GM12878 (cell line): ENCODE results near the gene MACROD2. TPM values are rescaled to one million over a fixed set of nuclear protein-coding genes. Genes with fewer than 3 reads are reported as not detected.

ENCODE experiments used
- ATAC-seq: fragments of 200-7000 bp; cut with Tn5 transposase; 3 replicates; pipeline ENCODE4 v1.9.1; 2020; ENCODE audit warnings: mild to moderate bottlenecking, moderate library complexity
- BruUV-seq: library from RNA; stranded (reverse); fragments of 400-500 nt; replicated peaks from 2 replicates; lab custom pipeline; 2021; lab: Mats Ljungman, UMichigan
- CTCF ChIA-PET: fragments of 300-600 bp; sonication (Branson Sonifier 250); formaldehyde crosslinking; extraction: SDS; loops from one replicate; lab custom pipeline; 2021; ENCODE audit warnings: inconsistent platforms; lab: Yijun Ruan, JAX
- POLR2A ChIA-PET: fragments of 350-600 bp; formaldehyde crosslinking; extraction: SDS; loops from one replicate; lab custom pipeline; 2021; ENCODE audit warnings: inconsistent platforms; lab: Charles Lee
- RAD21 ChIA-PET: fragments of 300-600 bp; sonication (Branson Sonifier 250); formaldehyde crosslinking; loops from one replicate; lab custom pipeline; 2023; ENCODE audit warnings: antibody characterized with exemption; ENCODE audit not compliant: unreplicated experiment; lab: Charles Lee
- SMC1A ChIA-PET: fragments of 300-600 bp; sonication (Branson Sonifier 250); formaldehyde crosslinking; loops from one replicate; lab custom pipeline; 2023; ENCODE audit not compliant: unreplicated experiment, uncharacterized antibody; lab: Charles Lee
- DNase-seq: peaks from one replicate; pipeline ENCODE4 v3.0.0-alpha.2; 2011; ENCODE audit warnings: low read depth, low spot score
- FAIRE-seq: peaks from 3 replicates; lab custom pipeline; 2011; peaks lifted over from hg19 to GRCh38; lab: Jason Lieb, UNC
- H2AFZ ChIP-seq: 2 replicates; pipeline ENCODE4 v1.6.0; 2011; ENCODE audit warnings: low read depth, low read length, control low read depth; ENCODE audit not compliant: control insufficient read depth
- H3K27ac ChIP-seq: 2 replicates; pipeline ENCODE4 v1.5.1; 2011; ENCODE audit warnings: control low read depth; ENCODE audit not compliant: control insufficient read depth, insufficient read depth
- H3K27me3 ChIP-seq, 2 experiments: replicated peaks in 1 of 2; 2 replicates each; pipeline versions ENCODE4 v1.6.0 to v1.6.1; 2011; ENCODE audit warnings: low read length in 1 of 2; ENCODE audit not compliant: control insufficient read depth in 2 of 2, insufficient read depth in 2 of 2
- H3K36me3 ChIP-seq, 2 experiments: 2 replicates each; pipeline ENCODE4 v1.5.1; 2011; ENCODE audit warnings: low read length in 1 of 2; ENCODE audit not compliant: control insufficient read depth in 2 of 2, insufficient read depth in 2 of 2
- H3K4me1 ChIP-seq: 2 replicates; pipeline ENCODE4 v1.6.1; 2011; ENCODE audit warnings: mild to moderate bottlenecking, low read length, moderate library complexity, mixed read lengths; ENCODE audit not compliant: control insufficient read depth, insufficient read depth
- H3K4me2 ChIP-seq: 2 replicates; pipeline ENCODE4 v1.6.0; 2011; ENCODE audit warnings: control low read depth; ENCODE audit not compliant: control insufficient read depth, insufficient read depth
- H3K4me3 ChIP-seq: fragments of 200-600 bp; sonication (generic); 2 replicates; pipeline ENCODE4 v1.5.1; 2016
- H3K79me2 ChIP-seq: 2 replicates; pipeline ENCODE4 v1.6.0; 2011; ENCODE audit warnings: low read length; ENCODE audit not compliant: control insufficient read depth, insufficient read depth
- H3K9ac ChIP-seq: 2 replicates; pipeline ENCODE4 v1.8.0; 2011; ENCODE audit warnings: low read length, control low read depth, mixed read lengths; ENCODE audit not compliant: control insufficient read depth, insufficient read depth
- H3K9me3 ChIP-seq: replicated peaks from 3 replicates; pipeline ENCODE4 v1.5.1; 2011; ENCODE audit warnings: mild to moderate bottlenecking, low read length; ENCODE audit not compliant: control insufficient read depth, insufficient read depth
- H4K20me1 ChIP-seq: 2 replicates; pipeline ENCODE4 v1.6.0; 2011; ENCODE audit not compliant: control insufficient read depth, insufficient read depth
- ASH2L ChIP-seq: fragments of 300-600, 200-600 bp; sonication (generic); IDR thresholded peaks from 2 replicates; pipeline ENCODE4 v1.6.1; 2017; ENCODE audit warnings: low read depth, mild to moderate bottlenecking, borderline replicate concordance
- CEBPZ ChIP-seq: fragments of 150-350 bp; IDR thresholded peaks from 2 replicates; pipeline ENCODE4 v1.6.1; 2016; ENCODE audit warnings: low read depth, low read length
- CHD1 ChIP-seq: IDR thresholded peaks from 2 replicates; pipeline ENCODE4 v1.6.1; 2012; ENCODE audit warnings: low read depth, low read length, improper control_type of control experiment
- CTCF ChIP-seq, 3 experiments: IDR thresholded peaks in 2 of 3; conservative IDR thresholded peaks in 1 of 3; 2 replicates each; pipeline ENCODE4 v1.5.1; 2011; ENCODE audit warnings: low read depth in 3 of 3, low read length in 3 of 3, mild to moderate bottlenecking in 3 of 3, control low read depth in 2 of 3, moderate library complexity in 2 of 3, inconsistent platforms in 1 of 3, mixed read lengths in 1 of 3; ENCODE audit not compliant: control insufficient read depth in 2 of 3, insufficient read depth in 1 of 3; ENCODE audit errors: extremely low read depth in 1 of 3
- DPF2 ChIP-seq: fragments of 450-650 bp; IDR thresholded peaks from 2 replicates; pipeline ENCODE4 v1.6.1; 2017; ENCODE audit warnings: mild to moderate bottlenecking
- ELK1 ChIP-seq: IDR thresholded peaks from 2 replicates; pipeline ENCODE4 v1.6.1; 2012; ENCODE audit warnings: low read depth, low read length, improper control_type of control experiment
- HDAC6 ChIP-seq: fragments of 200-600 bp; sonication (generic); IDR thresholded peaks from one replicate; pipeline ENCODE4 v1.8.0; 2017; ENCODE audit warnings: antibody characterized with exemption; ENCODE audit not compliant: unreplicated experiment
- HDGF ChIP-seq: fragments of 450-650 bp; IDR thresholded peaks from 2 replicates; pipeline ENCODE4 v1.6.1; 2016; ENCODE audit warnings: antibody characterized with exemption
- IRF5 ChIP-seq: fragments of 450-650 bp; IDR thresholded peaks from 2 replicates; pipeline ENCODE4 v1.6.1; 2017; ENCODE audit warnings: borderline replicate concordance
- JUNB ChIP-seq: IDR thresholded peaks from 2 replicates; pipeline ENCODE4 v1.6.1; 2016; ENCODE audit warnings: antibody characterized with exemption, mild to moderate bottlenecking
- NR2C1 ChIP-seq: fragments of 450-650 bp; IDR thresholded peaks from 2 replicates; pipeline ENCODE4 v1.6.1; 2017; ENCODE audit warnings: antibody characterized with exemption, mild to moderate bottlenecking, moderate library complexity
- PML ChIP-seq: IDR thresholded peaks from 2 replicates; pipeline ENCODE4 v1.6.1; 2012; ENCODE audit warnings: low read length, inconsistent platforms
- POU2F2 ChIP-seq: IDR thresholded peaks from 3 replicates; pipeline ENCODE4 v1.6.1; 2011; ENCODE audit warnings: low read depth, mild to moderate bottlenecking, low read length, borderline replicate concordance
- TBL1XR1 ChIP-seq: IDR thresholded peaks from 2 replicates; pipeline ENCODE4 v1.6.1; 2012; ENCODE audit warnings: low read depth, low read length, improper control_type of control experiment
- USF2 ChIP-seq: IDR thresholded peaks from 2 replicates; pipeline ENCODE4 v1.6.1; 2011; ENCODE audit warnings: low read depth, low read length, improper control_type of control experiment, borderline replicate concordance
- ZNF24 ChIP-seq: fragments of 450-650 bp; IDR thresholded peaks from 2 replicates; pipeline ENCODE4 v1.6.1; 2017; ENCODE audit warnings: antibody characterized with exemption, mild to moderate bottlenecking
- ZZZ3 ChIP-seq: IDR thresholded peaks from 2 replicates; pipeline ENCODE4 v1.6.1; 2011; ENCODE audit warnings: low read depth; ENCODE audit not compliant: control insufficient read depth, insufficient read length
- WGBS: methylation state at CpG from one replicate; pipeline ENCODE4 v1.1.6; 2016; ENCODE audit warnings: low lambda C conversion rate; ENCODE audit not compliant: insufficient replicate concordance, insufficient coverage; ENCODE audit errors: missing lambda C conversion rate; 5-methylcytosine and 5-hydroxymethylcytosine counted together
- in situ Hi-C: fragments of 300-500 bp; cut with MboI; formaldehyde crosslinking; loops from 9 replicates; pipeline ENCODE4 v1.14.3; 2018; ENCODE audit warnings: mixed read lengths
- intact Hi-C: fragments of 100-400 bp; cut with micrococcal nuclease; formaldehyde crosslinking; loops from one replicate; pipeline ENCODE4 v1.14.2; 2022; ENCODE audit not compliant: unreplicated experiment
- polyA plus RNA-seq, 11 experiments: library from polyadenylated mRNA; depleted of rRNA in 4 of 11; unstranded in 6 of 11; stranded (reverse) in 5 of 11; fragments of >200 nt; fragmentation: Nextera tagmentation in 4 of 11; fragmentation: Illumina TruSeq in 1 of 11; extraction: Ambion mirVana in 4 of 11; extraction: Trizol in 1 of 11; gene quantifications; 1 replicate in 1 of 11; 2 replicates in 10 of 11; pipeline versions ENCODE4 v1.2.1 to v1.2.3, GENCODE V29; 2011 to 2016; ENCODE audit warnings: inconsistent platforms in 2 of 11, missing spikeins in 2 of 11, low read depth in 1 of 11
- total RNA-seq, 4 experiments: library from RNA; depleted of rRNA in 3 of 4; stranded (reverse); fragments of >200 nt in 3 of 4; fragmentation: Illumina TruSeq in 1 of 4; extraction: Trizol in 1 of 4; gene quantifications; 2 replicates each; pipeline versions ENCODE4 v1.2.1 to v1.2.3, GENCODE V29; 2013 to 2021

Gene MACROD2
- total and polyA plus RNA-seq, 10 of the 15 experiments (the other 5 are each of a cell fraction or from before 2014, with no cell fraction given): 1.1 to 21.5 (median 2.2) TPM

- POLR2A ChIA-PET: no interaction called here
- DNase-seq (no peak), FAIRE-seq (no peak), ATAC-seq (no peak)
- Histone ChIP-seq H4K20me1 (no peaks in the 10 kb centered on the region), H3K9ac (no peak overlapping the region), H3K27ac (no peak overlapping the region), H3K79me2 (no peaks in the 10 kb centered on the region), H3K27me3 (no peaks in the 10 kb centered on the region), H3K4me3 (no peak overlapping the region), H3K4me1 (no peaks in the 10 kb centered on the region), H3K9me3 (no peaks in the 10 kb centered on the region), H3K4me2 (no peak overlapping the region), H3K36me3 (no peaks in the 10 kb centered on the region), H2AFZ (no peak overlapping the region)
- in situ Hi-C loops: no loop called here
- 33% methylated on average over 4 of the region's 4 CpGs for WGBS
- RAD21 ChIA-PET: no interaction called here
- CTCF ChIA-PET: no interaction called here
- BruUV-seq: no TSS peak
- intact Hi-C loops: no loop called here
- SMC1A ChIA-PET: no interaction called here
- TF ChIP-seq ELK1 (no peak), PML (no peak), NR2C1 (no peak), TBL1XR1 (no peak), IRF5 (no peak), HDAC6 (no peak), ASH2L (no peak), JUNB (no peak), CHD1 (no peak), CEBPZ (no peak), ZZZ3 (no peak), HDGF (no peak), USF2 (no peak), DPF2 (no peak), ZNF24 (no peak), POU2F2 (no peak), CTCF (IDR thresholded peaks at IDR 0.05 in 2 of 3, conservative IDR thresholded peaks at IDR 0.05 in 1 of 3; ENCODE audit: control insufficient read depth in 2 of 3, extremely low read depth in 1 of 3, insufficient read depth in 1 of 3, low read depth in 3 of 3, low read length in 3 of 3) (no peak)
These were observed 2101.5 kb downstream of the MACROD2 start for GRCh38 chr20:16096756-16097326.
